Body of pancreas (tissue), 4 donors: Measurements from ENCODE around the gene TBX21. TPM values are rescaled to one million over a fixed set of nuclear protein-coding genes. Genes with fewer than 3 reads are reported as not detected.

Experiments used
- ATAC-seq: fragments of 150-250 bp; one replicate; pipeline ENCODE4 v1.9.1; 2016
- DNase-seq, 4 donors: peaks; one replicate each; pipeline ENCODE4 v3.0.0-alpha.2; 2019
- H3K27ac ChIP-seq, 4 donors: fragments of 200-600 bp; sonication (generic); 1 replicate in 3 of 4; 2 replicates in 1 of 4; pipeline versions ENCODE4 v1.5.1 to v1.6.1; 2016 to 2019; ENCODE audit warnings: mild to moderate bottlenecking in 1 of 4, mixed read lengths in 1 of 4, moderate library complexity in 1 of 4
- H3K27me3 ChIP-seq, 2 donors: fragments of 200-600 bp; sonication (generic); one replicate each; pipeline ENCODE4 v1.6.0; 2016; ENCODE audit warnings: mild to moderate bottlenecking in 1 of 2
- H3K36me3 ChIP-seq, 2 donors: fragments of 200-600 bp; sonication (generic); replicated peaks in 1 of 2; 2 replicates each; pipeline ENCODE4 v1.5.1; 2016; ENCODE audit warnings: low read depth in 2 of 2; ENCODE audit not compliant: insufficient read depth in 1 of 2
- H3K4me1 ChIP-seq: fragments of 200-600 bp; sonication (generic); one replicate; pipeline ENCODE4 v1.6.0; 2016
- H3K4me3 ChIP-seq, 2 donors: fragments of 200-600 bp; sonication (generic); 1 replicate in 1 of 2; 2 replicates in 1 of 2; pipeline ENCODE4 v1.5.1; 2016 to 2019
- H3K9me3 ChIP-seq, 3 donors: fragments of 200-600 bp; sonication (generic); 1 replicate in 2 of 3; 2 replicates in 1 of 3; pipeline ENCODE4 v1.5.1; 2016
- CTCF ChIP-seq, 7 experiments: fragments of 450-650 bp in 4 of 7; fragments of 200-600 bp in 3 of 7; sonication (generic) in 3 of 7; IDR thresholded peaks; one replicate each; pipeline ENCODE4 v1.5.1; 2016 to 2019; ENCODE audit warnings: antibody characterized with exemption in 7 of 7
- POLR2A ChIP-seq, 3 donors: fragments of 450-650 bp; IDR thresholded peaks; one replicate each; pipeline ENCODE4 v1.6.1; 2016; ENCODE audit warnings: antibody characterized with exemption in 3 of 3, mild to moderate bottlenecking in 2 of 3
- WGBS, 2 donors: methylation state at CpG; one replicate each; pipeline ENCODE4 v1.1.5; 2017; 5-methylcytosine and 5-hydroxymethylcytosine counted together
- intact Hi-C: fragments of 100-400 bp; cut with DNase I; formaldehyde crosslinking; loops from one replicate; pipeline ENCODE4 v1.15.1; 2023
- total RNA-seq, 2 donors: library from RNA; depleted of rRNA; stranded (reverse); fragments of >200 nt; gene quantifications; one replicate each; pipeline ENCODE4 v1.1.0, GENCODE V29; 2016

The TBX21 gene
- total RNA-seq, 2 donors from 2014 or later, result 1.0 TPM; not detected in 1

- no peak for DNase-seq
- no peak for TF ChIP-seq POLR2A (IDR thresholded peaks at IDR 0.05)
- no peak for TF ChIP-seq CTCF (IDR thresholded peaks at IDR 0.05)
Measured at GRCh38 chr17:47708312-47708863, 24.6 kb upstream of the TBX21 start.

GRCh38 chr17:47708864-47709541 lies 24.0 kb upstream of the TBX21 start:
- WGBS, 2 donors, result 67 to 93% methylated on average over 32 to 65 of the region's 89 CpGs
- H3K36me3 ChIP-seq, result no peaks in the 10 kb centered on the region
- no peaks in the 10 kb centered on the region for H3K9me3 ChIP-seq
- no peak overlapping the region for H3K27ac ChIP-seq
- peak in 2 of 4 donors; percentile 53 to 64 for DNase-seq
- intact Hi-C loops, result no loop called here
- H3K27me3 ChIP-seq, result no peaks in the 10 kb centered on the region
- peaks cover 3% of the 10 kb centered on the region for H3K4me1 ChIP-seq
- H3K4me3 ChIP-seq, result no peak overlapping the region
- TF ChIP-seq CTCF (IDR thresholded peaks at IDR 0.05) (no peak), POLR2A (IDR thresholded peaks at IDR 0.05) (no peak)
- ATAC-seq, result peak; percentile 68

More at GRCh38 chr17:47708312-47708863, 24.6 kb upstream of the TBX21 start:
- Histone ChIP-seq H3K9me3 (no peaks in the 10 kb centered on the region), H3K27ac (no peak overlapping the region), H3K4me1 (peaks cover 3% of the 10 kb centered on the region), H3K4me3 (no peak overlapping the region), H3K36me3 (no peaks in the 10 kb centered on the region), H3K27me3 (no peaks in the 10 kb centered on the region)
- intact Hi-C loops, result no loop called here
- WGBS, 2 donors, result 64 to 77% methylated on average over 21 to 27 of the region's 31 CpGs
- no peak for ATAC-seq

GRCh38 chr17:47709594-47709993 lies 23.4 kb upstream of the TBX21 start:
- H3K27me3 ChIP-seq, result no peaks in the 10 kb centered on the region
- no peak for ATAC-seq
- intact Hi-C loops, result no loop called here

GRCh38 chr17:47711366-47712099 lies 21.5 kb upstream of the TBX21 start:
- ATAC-seq (no peak), DNase-seq (no peak)
- Histone ChIP-seq H3K9me3 (no peaks in the 10 kb centered on the region), H3K27ac (no peak overlapping the region), H3K36me3 (no peaks in the 10 kb centered on the region), H3K4me3 (no peak overlapping the region), H3K4me1 (no peaks in the 10 kb centered on the region), H3K27me3 (no peaks in the 10 kb centered on the region)
- intact Hi-C loops, result no loop called here
- TF ChIP-seq POLR2A (IDR thresholded peaks at IDR 0.05), result no peak
- no peak for TF ChIP-seq CTCF (IDR thresholded peaks at IDR 0.05)
- 93 to 97% methylated on average over 11 to 15 of the region's 15 CpGs for WGBS, 2 donors

More at GRCh38 chr17:47709594-47709993, 23.4 kb upstream of the TBX21 start:
- no peak for DNase-seq
- H3K36me3 ChIP-seq, result no peaks in the 10 kb centered on the region
- H3K4me1 ChIP-seq, result peaks cover 3% of the 10 kb centered on the region
- 79 to 94% methylated on average over 3 of the region's 3 CpGs for whole genome bisulfite sequencing, 2 donors
- H3K4me3 ChIP-seq, result no peak overlapping the region
- TF ChIP-seq POLR2A (IDR thresholded peaks at IDR 0.05), result no peak
- TF ChIP-seq CTCF (IDR thresholded peaks at IDR 0.05), result no peak
- H3K27ac ChIP-seq, result no peak overlapping the region
- H3K9me3 ChIP-seq, result no peaks in the 10 kb centered on the region
